AG04450 (cell line): ENCODE results near the gene MESD. TPM values are rescaled to one million over a fixed set of nuclear protein-coding genes. Genes with fewer than 3 reads are reported as not detected.

Experiments used
- CTCF ChIA-PET: fragments of 300-600, 350-600 bp; formaldehyde crosslinking; extraction: SDS; loops from one replicate; lab custom pipeline; 2022; ENCODE audit warnings: antibody characterized with exemption, inconsistent platforms; lab: Charles Lee
- POLR2A ChIA-PET: fragments of 350-600 bp; formaldehyde crosslinking; extraction: SDS; loops from one replicate; lab custom pipeline; 2021; ENCODE audit warnings: antibody characterized with exemption, inconsistent platforms; lab: Yijun Ruan, JAX
- DNase-seq: peaks from one replicate; pipeline ENCODE4 v3.0.0-alpha.2; 2011; ENCODE audit warnings: low read depth, low spot score
- H3K27ac ChIP-seq: one replicate; pipeline ENCODE4 v1.5.1; 2012; ENCODE audit warnings: low read depth, low read length, control low read depth
- H3K27me3 ChIP-seq: one replicate; pipeline ENCODE4 v1.6.0; 2012; ENCODE audit warnings: low read length; ENCODE audit not compliant: control insufficient read depth, insufficient read depth
- H3K4me3 ChIP-seq: 2 replicates; pipeline ENCODE4 v1.5.1; 2011; ENCODE audit warnings: mild to moderate bottlenecking, low read depth, low read length, control low read depth
- H3K9me3 ChIP-seq: 2 replicates; pipeline ENCODE4 v1.5.1; 2012; ENCODE audit warnings: low read length; ENCODE audit not compliant: control insufficient read depth, insufficient read depth
- polyA plus RNA-seq: library from polyadenylated mRNA; depleted of rRNA; stranded (reverse); fragments of >200 nt; gene quantifications from 2 replicates; pipeline ENCODE4 v1.2.3, GENCODE V29; 2011
- TF ChIP-seq, protein P1 (sequence below): IDR thresholded peaks from 2 replicates; pipeline ENCODE4 v1.5.1; 2011; ENCODE audit warnings: low read depth, low read length, control low read depth, inconsistent platforms

MESD gene
- polyA plus RNA-seq, 1 experiment: 23.9 TPM

DNA sequence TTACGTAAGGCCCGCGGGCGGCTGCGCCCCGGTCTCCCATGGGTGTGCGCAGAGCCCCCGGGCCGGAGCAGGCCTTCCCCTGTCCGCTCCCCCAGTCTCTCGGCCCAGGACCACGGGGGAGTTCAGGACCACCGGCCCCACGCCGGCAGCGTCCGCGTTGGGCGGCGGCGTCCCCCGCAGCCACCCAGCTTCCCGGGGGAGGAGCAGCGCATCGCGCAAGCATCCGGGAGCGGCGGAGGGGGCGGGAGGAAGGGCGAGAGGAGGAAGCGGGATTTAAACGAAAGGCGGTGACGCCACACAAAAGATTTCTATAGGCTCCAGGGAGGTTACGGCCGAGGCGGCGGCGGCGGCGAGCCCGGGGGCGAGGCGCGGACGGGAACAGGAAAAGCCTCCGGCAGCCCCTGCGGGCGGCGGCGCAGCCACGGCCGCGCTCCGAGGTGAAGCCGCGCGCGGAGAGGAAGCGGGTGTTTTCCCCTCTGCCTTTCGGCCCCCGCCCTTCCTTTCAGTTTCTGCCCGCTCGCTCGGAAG lies 11.1 kb upstream of the MESD start, which contains the start of gene TLNRD1:
Gene TLNRD1 (plus strand): TSS at position 300 of the 528 bp plus-strand sequence. CDS start 1,349 bp downstream, outside the sequence.
- POLR2A ChIA-PET: interaction anchor here (1.2 kb wide), 1 partner anchor 10 kb away, joined by 13 read pairs; no protein-coding TSS in a partner anchor
- H3K27ac ChIP-seq: peak within 1 kb of the TSS; percentile 89
- no peaks in the 10 kb centered on the region for H3K27me3 ChIP-seq
- CTCF ChIA-PET: interaction anchor here (0.7 to 2.3 kb wide), 2 partner anchors 20 to 266 kb away, joined by 3 to 15 read pairs; no protein-coding TSS in a partner anchor
- TF ChIP-seq, protein P1, sequence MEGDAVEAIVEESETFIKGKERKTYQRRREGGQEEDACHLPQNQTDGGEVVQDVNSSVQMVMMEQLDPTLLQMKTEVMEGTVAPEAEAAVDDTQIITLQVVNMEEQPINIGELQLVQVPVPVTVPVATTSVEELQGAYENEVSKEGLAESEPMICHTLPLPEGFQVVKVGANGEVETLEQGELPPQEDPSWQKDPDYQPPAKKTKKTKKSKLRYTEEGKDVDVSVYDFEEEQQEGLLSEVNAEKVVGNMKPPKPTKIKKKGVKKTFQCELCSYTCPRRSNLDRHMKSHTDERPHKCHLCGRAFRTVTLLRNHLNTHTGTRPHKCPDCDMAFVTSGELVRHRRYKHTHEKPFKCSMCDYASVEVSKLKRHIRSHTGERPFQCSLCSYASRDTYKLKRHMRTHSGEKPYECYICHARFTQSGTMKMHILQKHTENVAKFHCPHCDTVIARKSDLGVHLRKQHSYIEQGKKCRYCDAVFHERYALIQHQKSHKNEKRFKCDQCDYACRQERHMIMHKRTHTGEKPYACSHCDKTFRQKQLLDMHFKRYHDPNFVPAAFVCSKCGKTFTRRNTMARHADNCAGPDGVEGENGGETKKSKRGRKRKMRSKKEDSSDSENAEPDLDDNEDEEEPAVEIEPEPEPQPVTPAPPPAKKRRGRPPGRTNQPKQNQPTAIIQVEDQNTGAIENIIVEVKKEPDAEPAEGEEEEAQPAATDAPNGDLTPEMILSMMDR: no peak
- peaks cover 13% of the 10 kb centered on the region for H3K9me3 ChIP-seq
- DNase-seq: peak; percentile 73
- peak within 1 kb of the TSS; percentile 83 for H3K4me3 ChIP-seq

DNA sequence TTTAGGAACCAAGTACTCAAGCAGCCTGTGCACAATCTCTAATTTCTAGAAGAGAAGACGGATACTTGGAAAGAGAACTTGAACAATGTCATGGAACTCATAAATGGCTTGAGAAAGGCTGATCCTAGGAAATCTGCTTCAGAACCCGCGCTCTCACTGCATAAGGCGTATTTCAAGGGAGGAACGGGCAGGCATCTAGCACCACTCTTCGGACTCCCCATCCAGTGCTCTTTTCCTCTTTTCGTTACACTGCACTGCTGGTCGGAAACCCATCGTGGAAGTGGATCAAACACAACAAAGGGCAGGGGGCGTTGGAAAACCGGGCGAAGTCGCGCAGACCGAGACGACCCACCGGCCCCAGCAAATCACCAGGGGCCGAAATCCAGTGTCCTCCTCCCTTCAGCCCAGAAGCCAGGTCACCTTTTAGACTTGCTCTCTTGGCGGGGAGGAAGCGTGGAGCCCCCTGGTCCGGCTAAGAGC lies 10.6 kb upstream of the MESD start:
- Histone ChIP-seq H3K4me3 (peak overlapping the region; percentile 83), H3K27me3 (no peaks in the 10 kb centered on the region), H3K27ac (peak overlapping the region; percentile 89), H3K9me3 (peaks cover 13% of the 10 kb centered on the region)
- DNase-seq: no peak
- TF ChIP-seq, protein P1: no peak
- CTCF ChIA-PET: interaction anchor here (0.7 to 2.3 kb wide), 2 partner anchors 20 to 266 kb away, joined by 3 to 15 read pairs; no protein-coding TSS in a partner anchor
- POLR2A ChIA-PET: interaction anchor here (1.2 kb wide), 1 partner anchor 9 kb away, joined by 13 read pairs; no protein-coding TSS in a partner anchor

DNA sequence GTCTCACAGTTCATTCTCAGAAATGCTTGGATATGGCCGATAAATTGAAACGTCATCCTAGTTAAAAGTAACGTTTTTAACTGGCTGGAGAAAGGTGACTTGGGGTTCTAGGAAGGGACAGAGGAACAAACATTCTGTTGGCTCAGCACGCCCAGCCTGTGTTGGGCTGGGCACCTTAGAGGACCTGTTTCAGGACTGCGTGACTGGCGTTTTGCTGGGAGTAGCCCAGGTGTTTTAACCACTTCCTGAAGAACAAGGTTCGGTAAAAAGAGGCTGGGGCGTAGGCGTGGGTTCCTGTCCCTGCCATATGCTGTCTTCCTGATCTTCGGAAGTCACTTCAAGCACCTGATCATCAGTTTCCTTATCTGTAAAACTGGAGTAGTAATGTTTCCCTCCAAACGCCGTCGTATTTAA lies 10.0 kb upstream of the MESD start:
- CTCF ChIA-PET: no interaction called here
- H3K9me3 ChIP-seq: peaks cover 13% of the 10 kb centered on the region
- peak overlapping the region; percentile 83 for H3K4me3 ChIP-seq
- no peaks in the 10 kb centered on the region for H3K27me3 ChIP-seq
- no peak overlapping the region for H3K27ac ChIP-seq
- POLR2A ChIA-PET: no interaction called here
- TF ChIP-seq, protein P1: no peak
- DNase-seq: no peak

DNA sequence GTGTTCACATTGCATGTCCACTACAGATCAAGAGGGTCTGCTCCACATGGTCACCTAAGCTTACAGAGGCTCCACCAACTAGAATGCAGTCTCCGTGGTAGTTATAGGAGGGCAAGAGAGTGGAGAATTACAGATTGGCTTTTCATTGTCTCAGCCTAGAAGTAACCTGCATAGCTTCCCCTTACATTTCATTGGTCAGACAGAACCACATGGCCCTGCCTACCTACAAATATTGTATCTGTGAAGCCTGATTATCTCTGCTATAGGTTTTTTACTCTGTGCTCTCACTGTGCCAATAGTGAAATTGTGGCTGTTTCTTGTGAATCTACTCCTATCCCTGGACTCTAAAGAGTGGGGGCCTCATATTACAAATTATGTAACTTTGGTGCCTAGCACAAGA lies 8.6 kb upstream of the MESD start:
- POLR2A ChIA-PET: no interaction called here
- TF ChIP-seq, protein P1: no peak
- no peak overlapping the region for H3K27ac ChIP-seq
- peaks cover 13% of the 10 kb centered on the region for H3K9me3 ChIP-seq
- DNase-seq: no peak
- CTCF ChIA-PET: interaction anchor here (1.8 kb wide), 1 partner anchor 268 kb away, joined by 5 read pairs; no protein-coding TSS in a partner anchor
- no peak overlapping the region for H3K4me3 ChIP-seq
- no peaks in the 10 kb centered on the region for H3K27me3 ChIP-seq

DNA sequence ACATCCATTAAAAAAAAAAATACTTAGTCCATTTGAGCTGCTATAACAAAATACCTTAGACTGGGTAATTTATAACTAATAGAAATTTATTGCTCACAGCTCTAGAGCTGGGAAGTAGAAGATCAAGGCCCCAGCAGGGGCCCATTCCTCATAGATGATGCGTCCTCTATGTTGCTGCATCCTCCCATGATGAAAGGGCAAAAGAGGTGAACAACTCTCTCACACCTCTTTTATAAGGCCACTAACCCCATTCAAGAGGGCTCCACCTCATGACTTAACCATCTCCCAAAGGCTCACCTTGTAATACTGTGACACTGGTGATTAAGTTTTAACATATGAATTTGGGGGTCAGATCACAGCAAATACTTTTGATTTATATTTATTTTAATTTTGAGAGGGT lies 8.1 kb upstream of the MESD start:
- no peak overlapping the region for H3K4me3 ChIP-seq
- H3K27ac ChIP-seq: no peak overlapping the region
- ChIA-PET POLR2A (no interaction called here), CTCF (interaction anchor here (1.8 kb wide), 1 partner anchor 269 kb away, joined by 5 read pairs; no protein-coding TSS in a partner anchor)
- H3K9me3 ChIP-seq: peaks cover 11% of the 10 kb centered on the region
- TF ChIP-seq, protein P1: no peak
- no peaks in the 10 kb centered on the region for H3K27me3 ChIP-seq
- no peak for DNase-seq
